C4-2B (cell line): ENCODE measurements around the gene DHRS4.
"Not testable (repeated sequence)": the region's sequence is repeated elsewhere in the genome, so short reads cannot be mapped to it uniquely, and the experiment has no call there.

ENCODE experiments used
- ZFX ChIP-seq: fragments of 450-650 bp; IDR thresholded peaks from 2 replicates; pipeline ENCODE4 v1.6.1; 2017
- TF ChIP-seq, protein P1 (sequence below): fragments of 450-650 bp; conservative IDR thresholded peaks from 2 replicates; pipeline ENCODE4 v1.5.1; 2017; ENCODE audit warnings: mild to moderate bottlenecking

DNA sequence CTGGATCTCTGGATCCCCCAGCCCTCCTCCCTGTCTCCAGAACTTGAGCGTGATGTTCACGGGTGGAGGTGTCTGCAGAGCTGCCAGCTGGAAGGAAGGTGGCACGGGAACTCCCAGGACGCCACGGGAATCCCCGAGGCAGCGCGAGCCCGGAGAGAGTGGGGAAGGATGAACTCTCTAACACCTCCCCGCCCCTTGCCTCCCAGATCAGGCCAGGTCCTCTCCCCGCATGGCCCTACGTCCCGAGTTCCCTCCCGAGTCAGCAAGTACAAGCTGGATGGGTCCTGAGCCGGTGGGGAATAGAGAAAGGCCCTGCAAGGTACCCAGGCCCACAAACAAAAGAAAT lies 52.9 kb downstream of the DHRS4 start:
- TF ChIP-seq, protein P1, sequence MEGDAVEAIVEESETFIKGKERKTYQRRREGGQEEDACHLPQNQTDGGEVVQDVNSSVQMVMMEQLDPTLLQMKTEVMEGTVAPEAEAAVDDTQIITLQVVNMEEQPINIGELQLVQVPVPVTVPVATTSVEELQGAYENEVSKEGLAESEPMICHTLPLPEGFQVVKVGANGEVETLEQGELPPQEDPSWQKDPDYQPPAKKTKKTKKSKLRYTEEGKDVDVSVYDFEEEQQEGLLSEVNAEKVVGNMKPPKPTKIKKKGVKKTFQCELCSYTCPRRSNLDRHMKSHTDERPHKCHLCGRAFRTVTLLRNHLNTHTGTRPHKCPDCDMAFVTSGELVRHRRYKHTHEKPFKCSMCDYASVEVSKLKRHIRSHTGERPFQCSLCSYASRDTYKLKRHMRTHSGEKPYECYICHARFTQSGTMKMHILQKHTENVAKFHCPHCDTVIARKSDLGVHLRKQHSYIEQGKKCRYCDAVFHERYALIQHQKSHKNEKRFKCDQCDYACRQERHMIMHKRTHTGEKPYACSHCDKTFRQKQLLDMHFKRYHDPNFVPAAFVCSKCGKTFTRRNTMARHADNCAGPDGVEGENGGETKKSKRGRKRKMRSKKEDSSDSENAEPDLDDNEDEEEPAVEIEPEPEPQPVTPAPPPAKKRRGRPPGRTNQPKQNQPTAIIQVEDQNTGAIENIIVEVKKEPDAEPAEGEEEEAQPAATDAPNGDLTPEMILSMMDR, result not testable (repeated sequence)
- TF ChIP-seq ZFX, result not testable (repeated sequence)
